ENCODE results near the gene UACA.

- TF ChIP-seq CTCF (IDR thresholded peaks at IDR 0.05) = no peak
- TF ChIP-seq POLR2A (IDR thresholded peaks at IDR 0.05) = no peak
Measured at GRCh38 chr15:70770863-70771262, 7.5 kb upstream of the UACA start.

Measured in thyroid gland (tissue), 4 donors.